DMS53 (cell line): ENCODE measurements around the gene RIT1.

ENCODE experiments used
- DNase-seq: peaks from one replicate; lab custom pipeline; 2025; lab: John Stamatoyannopoulos, UW

The RIT1 gene

GRCh38 chr1:155911156-155912055, at the start of gene RIT1:
TSS of gene RIT1 (minus strand) at chr1:155911349. CDS start at chr1:155910761, 588 bp downstream.
- peak; percentile 93 for DNase-seq

DNA sequence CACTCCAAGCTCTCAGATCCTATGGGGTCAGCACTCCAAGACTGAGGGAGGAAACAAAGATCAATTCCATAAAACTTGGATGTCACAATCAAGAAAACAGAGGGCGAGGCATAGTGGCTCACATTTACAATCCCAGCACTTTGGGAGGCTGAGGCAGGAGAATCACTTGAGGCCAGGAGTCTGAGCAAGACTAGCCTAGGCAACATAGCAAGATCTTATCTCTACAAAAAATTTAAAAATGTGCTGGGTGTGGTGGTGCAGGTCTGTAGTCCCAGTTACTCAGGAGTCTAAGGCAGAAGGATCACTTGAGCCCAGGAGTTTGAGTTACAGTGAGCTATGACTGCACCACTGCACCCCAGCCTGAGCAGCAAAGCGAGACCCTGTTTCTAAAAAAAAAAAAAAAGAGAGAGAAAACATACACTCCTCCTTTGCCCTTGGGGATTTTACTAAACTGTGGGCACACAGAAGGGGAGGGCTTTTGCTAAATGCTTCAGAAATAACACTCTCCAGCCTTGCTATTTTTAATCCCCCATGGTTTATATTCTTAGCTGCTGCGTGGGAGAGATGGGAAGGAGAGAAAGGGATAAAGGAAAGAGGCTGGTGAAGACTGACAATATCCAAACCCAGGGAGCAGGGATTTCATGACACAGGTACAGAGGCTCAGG, 49.1 kb upstream of the RIT1 start:
- no peak for DNase-seq

GRCh38 chr1:155957411-155957915, 46.3 kb upstream of the RIT1 start:
- no peak for DNase-seq

DNA sequence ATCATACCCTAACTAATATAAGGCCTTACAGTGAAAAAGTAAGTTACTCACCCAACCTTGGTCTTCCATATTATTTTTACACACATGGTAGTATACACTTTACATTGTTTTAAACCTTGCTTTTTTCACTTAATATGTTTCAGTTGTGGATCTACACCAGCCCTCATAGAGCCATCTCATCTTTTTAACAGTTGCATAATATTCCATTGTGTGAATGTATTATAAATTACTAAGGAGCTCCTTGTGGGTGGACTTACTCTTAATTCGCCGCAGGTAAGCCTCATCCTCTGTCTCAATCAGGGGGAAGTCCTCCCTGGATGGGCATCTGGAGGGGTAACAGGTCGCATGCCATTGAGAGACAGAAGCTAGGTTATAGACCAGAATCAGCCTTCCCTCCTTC, 43.5 kb upstream of the RIT1 start:
- DNase-seq, result no peak

DNA sequence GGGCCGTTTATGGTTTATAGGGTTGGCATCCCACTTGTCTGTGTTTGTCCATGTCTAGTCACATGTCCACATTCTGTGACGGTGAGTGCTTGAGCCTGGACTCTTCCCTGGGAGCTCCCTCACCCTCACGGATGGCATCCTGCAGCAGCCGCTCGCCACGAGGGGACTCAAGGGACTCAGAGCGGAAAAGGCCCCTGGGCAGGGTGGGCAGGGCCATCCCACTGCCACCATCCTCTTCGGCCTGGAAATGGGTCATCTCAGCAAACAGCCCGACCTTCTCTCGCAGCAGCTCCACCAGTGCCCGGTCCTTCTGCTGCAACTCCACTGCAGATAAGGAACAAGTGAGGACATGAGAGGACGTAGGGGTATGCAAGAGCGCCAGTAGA, 41.3 kb upstream of the RIT1 start:
- DNase-seq, result peak; percentile 41

DNA sequence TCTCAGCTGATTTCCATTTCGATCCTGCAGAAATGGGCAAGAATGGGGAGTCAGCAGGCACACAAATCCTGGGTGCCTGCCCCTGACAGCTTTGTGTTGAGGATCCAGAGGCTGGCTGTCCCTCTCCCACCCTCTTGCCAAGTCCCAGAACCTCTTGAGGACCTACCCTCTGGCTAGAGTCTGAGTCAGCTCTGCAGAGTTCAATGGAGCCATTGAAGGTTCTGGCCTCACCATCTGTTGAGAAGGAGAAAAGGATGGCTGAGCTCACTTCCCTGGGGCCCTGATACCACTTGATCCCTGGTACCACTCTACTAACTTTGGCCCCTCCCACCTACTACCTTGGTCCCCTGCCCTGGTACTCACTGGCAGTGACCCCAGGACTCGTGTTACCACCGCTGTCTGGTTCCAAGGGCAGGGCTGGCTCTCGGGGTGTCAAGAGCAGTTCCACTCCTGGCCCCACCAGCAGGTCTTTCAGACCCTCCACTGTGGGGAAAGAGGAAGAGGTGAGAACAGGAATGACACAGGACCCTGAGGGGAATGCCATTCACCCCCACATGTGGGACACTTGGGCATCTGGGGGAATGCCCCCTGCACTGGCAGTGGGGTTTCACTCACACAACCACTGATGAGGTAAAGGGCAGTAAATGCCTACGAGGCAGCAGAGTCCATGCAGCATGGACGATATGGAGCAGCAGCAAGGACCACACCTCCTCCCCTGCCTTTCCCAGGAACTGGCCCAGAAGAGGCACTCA, 40.8 kb upstream of the RIT1 start:
- DNase-seq, result no peak

- DNase-seq, result no peak
These were observed 39.7 kb upstream of the RIT1 start for GRCh38 chr1:155950829-155951228.

GRCh38 chr1:155947741-155948140, 36.6 kb upstream of the RIT1 start:
- no peak for DNase-seq

DNA sequence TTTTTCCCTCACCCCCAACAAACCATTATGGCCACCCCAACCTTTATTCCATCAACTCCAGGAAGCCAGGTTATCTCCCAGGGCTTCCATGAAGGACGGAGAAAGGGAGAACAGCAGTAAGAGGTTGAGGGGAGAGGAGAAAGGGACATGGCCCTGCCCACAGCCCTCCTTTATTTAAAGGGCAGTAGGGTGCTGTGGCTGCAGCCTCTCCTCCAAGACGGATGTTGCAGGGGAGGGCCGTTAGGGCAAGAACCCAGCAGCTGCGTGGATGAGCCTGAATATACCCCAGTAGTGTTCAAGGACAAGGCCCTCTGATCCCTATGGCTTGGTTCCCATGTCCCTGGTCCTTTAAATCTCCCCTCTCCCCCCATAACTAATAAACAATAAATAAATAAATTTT, 36.1 kb upstream of the RIT1 start:
- DNase-seq, result no peak

DNA sequence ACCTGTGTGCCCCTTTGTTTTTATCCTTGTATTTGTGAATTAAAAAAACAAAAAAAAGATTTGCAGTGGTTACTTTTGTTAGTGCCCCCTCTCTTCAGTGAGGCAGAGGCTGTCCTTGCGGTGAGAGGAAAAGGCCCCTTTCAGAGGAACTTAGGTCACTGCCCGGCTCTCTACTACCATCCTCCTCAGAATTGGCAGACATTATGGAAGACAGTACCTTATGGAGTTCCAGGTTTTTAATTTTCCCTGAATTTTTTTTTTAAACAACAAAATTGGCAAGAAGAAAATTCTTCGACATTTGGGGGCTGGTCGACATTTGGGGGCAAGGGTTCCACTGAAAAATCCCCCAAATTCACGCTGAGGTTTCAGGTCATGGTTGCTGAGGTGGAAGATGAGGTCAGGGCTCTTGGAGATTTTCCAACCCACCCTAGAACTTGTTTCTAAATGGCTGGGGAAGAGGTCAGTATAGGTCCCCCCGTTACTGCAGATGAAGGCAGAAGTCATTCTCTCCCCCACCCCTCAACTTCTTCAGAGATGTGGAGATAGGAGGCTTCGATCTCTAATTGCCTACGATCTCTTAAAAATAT, 35.6 kb upstream of the RIT1 start:
- no peak for DNase-seq

GRCh38 chr1:155944444-155944799, 33.3 kb upstream of the RIT1 start:
- DNase-seq, result peak; percentile 39

DNA sequence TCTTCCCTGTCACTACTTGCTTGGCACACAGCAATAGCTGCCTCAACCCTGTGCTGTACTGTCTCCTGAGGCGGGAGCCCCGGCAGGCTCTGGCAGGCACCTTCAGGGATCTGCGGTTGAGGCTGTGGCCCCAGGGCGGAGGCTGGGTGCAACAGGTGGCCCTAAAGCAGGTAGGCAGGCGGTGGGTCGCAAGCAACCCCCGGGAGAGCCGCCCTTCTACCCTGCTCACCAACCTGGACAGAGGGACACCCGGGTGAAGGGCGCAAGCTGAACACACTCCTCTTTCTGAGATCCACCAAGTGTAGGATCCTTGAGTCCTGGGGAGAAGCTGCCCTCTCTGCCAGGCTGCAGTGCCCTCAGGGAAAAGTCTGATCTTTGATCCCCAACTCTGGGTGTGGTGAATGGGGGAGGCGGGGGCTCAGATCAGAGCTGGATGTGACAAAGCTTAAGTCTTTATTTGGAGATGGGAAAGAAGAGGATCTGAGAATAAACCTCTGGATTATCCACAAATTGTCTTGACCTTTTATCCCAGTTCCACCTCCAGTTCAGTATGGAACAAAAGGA, 31.5 kb upstream of the RIT1 start:
- peak; percentile 11 for DNase-seq

- no peak for DNase-seq
These were observed 30.8 kb upstream of the RIT1 start for GRCh38 chr1:155941845-155942531.

DNA sequence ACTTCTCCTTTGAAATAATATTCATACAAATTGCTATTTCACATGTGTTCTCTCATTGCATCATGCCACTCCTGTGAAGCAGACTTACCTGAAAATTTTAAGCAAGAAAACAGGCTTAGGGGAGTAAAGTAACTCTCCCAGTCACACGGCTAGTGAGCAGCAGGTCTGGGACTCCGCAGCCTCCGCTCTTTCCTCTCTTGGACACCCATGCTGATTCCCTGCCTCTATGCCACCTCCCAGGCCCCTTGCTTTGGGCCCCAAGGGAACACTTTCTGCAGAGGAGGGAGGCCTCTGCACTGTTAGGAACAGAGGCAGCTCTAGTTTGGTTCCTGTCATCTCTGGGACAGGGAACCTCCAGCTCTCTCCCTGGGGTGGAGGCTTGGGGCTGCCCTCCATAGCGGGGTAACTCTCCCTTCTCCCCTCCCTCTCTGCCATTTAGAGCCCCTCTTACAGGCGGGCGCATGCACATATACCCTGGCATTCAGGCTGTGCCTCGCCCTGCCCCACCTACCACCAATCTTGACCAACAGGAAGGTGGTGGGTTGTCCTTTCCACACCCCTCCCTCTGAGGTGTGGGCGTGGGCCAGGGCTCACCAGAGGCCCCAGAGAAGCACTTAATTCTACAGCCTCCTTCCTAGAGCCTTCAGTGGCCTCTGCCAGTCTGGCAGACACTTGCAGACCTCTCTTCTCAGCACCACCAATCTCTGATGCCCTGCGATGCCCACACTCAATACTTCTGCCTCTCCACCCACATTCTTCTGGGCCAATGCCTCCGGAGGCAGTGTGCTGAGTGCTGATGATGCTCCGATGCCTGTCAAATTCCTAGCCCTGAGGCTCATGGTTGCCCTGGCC, 30.1 kb upstream of the RIT1 start, which contains the start of gene RXFP4:
TSS of gene RXFP4 (plus strand) at position 646 of the 852 bp plus-strand sequence. CDS start at position 718, 72 bp downstream.
- peak; percentile 42 for DNase-seq

GRCh38 chr1:155940482-155940992, 29.4 kb upstream of the RIT1 start:
- peak; percentile 64 for DNase-seq

- DNase-seq, result peak; percentile 80
These were observed 27.1 kb upstream of the RIT1 start for GRCh38 chr1:155938220-155938627.

DNA sequence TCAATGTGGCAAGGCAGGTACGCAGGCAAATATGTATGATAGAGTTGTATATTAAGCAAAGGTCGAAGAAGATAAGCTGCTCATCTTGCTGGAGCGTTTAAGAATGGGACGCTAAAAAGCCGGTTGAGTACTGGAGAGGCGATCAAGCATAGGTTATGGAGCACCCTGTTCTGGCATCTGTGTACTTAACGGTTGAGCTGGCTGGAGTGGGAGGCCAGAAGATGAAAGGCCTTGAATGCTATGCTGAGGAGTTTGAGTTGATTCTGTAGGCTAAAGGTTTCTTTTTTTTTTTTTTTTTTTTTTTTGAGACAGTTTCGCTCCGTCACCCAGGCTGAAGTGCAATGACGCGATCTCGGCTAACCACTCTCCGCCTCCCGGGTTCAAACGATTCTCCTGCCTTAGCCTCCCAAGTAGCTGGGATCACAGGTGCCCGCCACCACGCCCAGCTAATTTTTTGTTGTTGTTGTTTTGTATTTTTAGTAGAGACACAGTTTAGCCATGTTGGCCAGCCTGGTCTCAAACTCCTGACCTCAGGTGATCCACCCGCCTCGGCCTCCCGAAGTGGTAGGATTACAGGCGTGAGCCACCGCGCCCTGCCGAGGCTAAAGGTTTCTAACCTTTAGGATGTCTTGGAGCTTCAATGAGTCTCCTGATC, 23.9 kb upstream of the RIT1 start:
- peak; percentile 91 for DNase-seq

- peak; percentile 100 for DNase-seq
These were observed 23.2 kb upstream of the RIT1 start, which contains the start of gene KHDC4 for GRCh38 chr1:155934097-155934935. TSS of gene KHDC4 (minus strand) at chr1:155934413. CDS start at chr1:155934373, 40 bp downstream.
